ENCODE data around the gene SCFD2.

DNA sequence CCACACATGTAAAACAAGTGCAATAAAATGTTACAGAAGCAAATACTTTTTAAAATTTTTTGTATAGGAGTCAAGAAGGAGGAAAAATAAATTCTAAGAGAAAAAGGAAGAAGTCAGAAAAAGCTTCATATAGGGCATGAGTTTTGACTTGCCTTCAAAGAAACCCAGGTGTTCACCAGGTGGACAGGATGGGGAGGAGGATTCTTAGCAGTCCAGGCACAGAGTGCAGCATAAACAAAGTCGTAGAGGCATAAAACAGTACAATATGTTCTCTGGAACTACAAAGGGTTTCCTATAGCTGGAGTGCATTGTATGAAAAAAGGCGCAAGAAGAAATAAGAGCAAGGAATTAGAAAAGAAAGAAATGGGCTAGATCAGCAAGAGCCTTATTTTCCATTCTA, 1.9 kb upstream of the SCFD2 start:
- TF ChIP-seq CTCF (IDR thresholded peaks at IDR 0.05; ENCODE audit: low read depth, low read length, missing input control) (no peak), HNF4G (IDR thresholded peaks at IDR 0.05) (no peak), JUND (IDR thresholded peaks at IDR 0.05) (no peak), YY1 (IDR thresholded peaks at IDR 0.05) (no peak)
- TF ChIP-seq, protein P1, sequence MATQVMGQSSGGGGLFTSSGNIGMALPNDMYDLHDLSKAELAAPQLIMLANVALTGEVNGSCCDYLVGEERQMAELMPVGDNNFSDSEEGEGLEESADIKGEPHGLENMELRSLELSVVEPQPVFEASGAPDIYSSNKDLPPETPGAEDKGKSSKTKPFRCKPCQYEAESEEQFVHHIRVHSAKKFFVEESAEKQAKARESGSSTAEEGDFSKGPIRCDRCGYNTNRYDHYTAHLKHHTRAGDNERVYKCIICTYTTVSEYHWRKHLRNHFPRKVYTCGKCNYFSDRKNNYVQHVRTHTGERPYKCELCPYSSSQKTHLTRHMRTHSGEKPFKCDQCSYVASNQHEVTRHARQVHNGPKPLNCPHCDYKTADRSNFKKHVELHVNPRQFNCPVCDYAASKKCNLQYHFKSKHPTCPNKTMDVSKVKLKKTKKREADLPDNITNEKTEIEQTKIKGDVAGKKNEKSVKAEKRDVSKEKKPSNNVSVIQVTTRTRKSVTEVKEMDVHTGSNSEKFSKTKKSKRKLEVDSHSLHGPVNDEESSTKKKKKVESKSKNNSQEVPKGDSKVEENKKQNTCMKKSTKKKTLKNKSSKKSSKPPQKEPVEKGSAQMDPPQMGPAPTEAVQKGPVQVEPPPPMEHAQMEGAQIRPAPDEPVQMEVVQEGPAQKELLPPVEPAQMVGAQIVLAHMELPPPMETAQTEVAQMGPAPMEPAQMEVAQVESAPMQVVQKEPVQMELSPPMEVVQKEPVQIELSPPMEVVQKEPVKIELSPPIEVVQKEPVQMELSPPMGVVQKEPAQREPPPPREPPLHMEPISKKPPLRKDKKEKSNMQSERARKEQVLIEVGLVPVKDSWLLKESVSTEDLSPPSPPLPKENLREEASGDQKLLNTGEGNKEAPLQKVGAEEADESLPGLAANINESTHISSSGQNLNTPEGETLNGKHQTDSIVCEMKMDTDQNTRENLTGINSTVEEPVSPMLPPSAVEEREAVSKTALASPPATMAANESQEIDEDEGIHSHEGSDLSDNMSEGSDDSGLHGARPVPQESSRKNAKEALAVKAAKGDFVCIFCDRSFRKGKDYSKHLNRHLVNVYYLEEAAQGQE (IDR thresholded peaks at IDR 0.05), result no peak
